HG03520 (cell line): ENCODE results near the gene DRICH1.
"Not testable (repeated sequence)": the region's sequence is repeated elsewhere in the genome, so short reads cannot be mapped to it uniquely, and the experiment has no call there.

Source experiments
- ATAC-seq: cut with Tn5 transposase; IDR thresholded peaks from one replicate; pipeline ENCODE4 v1.9.1; 2021; ENCODE audit warnings: mild to moderate bottlenecking, moderate library complexity; ENCODE audit not compliant: unreplicated experiment

DRICH1 gene

GRCh38 chr22:23651676-23652075 lies 19.6 kb upstream of the DRICH1 start:
- no peak for ATAC-seq

- ATAC-seq, result no peak
Observed at GRCh38 chr22:23649071-23649501, 17.0 kb upstream of the DRICH1 start.

- ATAC-seq, result not testable (repeated sequence)
Observed at GRCh38 chr22:23646526-23646925, 14.4 kb upstream of the DRICH1 start.

- not testable (repeated sequence) for ATAC-seq
Observed at GRCh38 chr22:23640206-23640605, 8.1 kb upstream of the DRICH1 start.

- ATAC-seq, result no peak
Observed at GRCh38 chr22:23639661-23640060, 7.5 kb upstream of the DRICH1 start.

- ATAC-seq, result no peak
Observed at GRCh38 chr22:23638611-23639010, 6.5 kb upstream of the DRICH1 start.

- ATAC-seq, result not testable (repeated sequence)
Observed at GRCh38 chr22:23635291-23635690, 3.2 kb upstream of the DRICH1 start.

GRCh38 chr22:23628056-23628743 lies 3.9 kb downstream of the DRICH1 start:
- ATAC-seq, result not testable (repeated sequence)

- ATAC-seq, result not testable (repeated sequence)
Observed at GRCh38 chr22:23627401-23628055, 4.6 kb downstream of the DRICH1 start.

GRCh38 chr22:23626286-23626975 lies 5.7 kb downstream of the DRICH1 start:
- no peak for ATAC-seq

- no peak for ATAC-seq
Observed at GRCh38 chr22:23622634-23623033, 9.5 kb downstream of the DRICH1 start.

- ATAC-seq, result not testable (repeated sequence)
Observed at GRCh38 chr22:23621916-23622315, 10.2 kb downstream of the DRICH1 start.

- no peak for ATAC-seq
Observed at GRCh38 chr22:23621082-23621780, 10.9 kb downstream of the DRICH1 start.

GRCh38 chr22:23613193-23613972 lies 18.7 kb downstream of the DRICH1 start:
- ATAC-seq, result no peak

- no peak for ATAC-seq
Observed at GRCh38 chr22:23609983-23610781, 21.9 kb downstream of the DRICH1 start.

GRCh38 chr22:23608583-23608982 lies 23.5 kb downstream of the DRICH1 start:
- ATAC-seq, result no peak

GRCh38 chr22:23606204-23607131 lies 25.7 kb downstream of the DRICH1 start:
- ATAC-seq, result no peak

GRCh38 chr22:23604939-23605712 lies 27.0 kb downstream of the DRICH1 start:
- no peak for ATAC-seq
